B cell (primary cell): ENCODE results near the gene GRIK3.

ENCODE experiments used
- CTCF ChIP-seq: fragments of 200-600 bp; IDR thresholded peaks from one replicate; pipeline ENCODE4 v1.8.0; 2022; ENCODE audit warnings: antibody characterized with exemption, mild to moderate bottlenecking
- EZH2 ChIP-seq: IDR thresholded peaks from 2 replicates; pipeline ENCODE4 v1.6.1; 2012; ENCODE audit warnings: borderline replicate concordance, low read depth, mild to moderate bottlenecking, moderate library complexity, low read length; ENCODE audit not compliant: insufficient read depth, poor library complexity, severe bottlenecking

GRCh38 chr1:36761113-36761512 lies 273.2 kb downstream of the GRIK3 start:
- TF ChIP-seq CTCF (no peak), EZH2 (no peak)
